ENCODE measurements around the gene ZBTB7C. TPM values are rescaled to one million over a fixed set of nuclear protein-coding genes. Genes with fewer than 3 reads are reported as not detected.

Gene ZBTB7C
- polyA plus RNA-seq, 1 donor (not counting 4 experiments of a cell fraction or from before 2014, with no cell fraction given), result 0.58 TPM

DNA sequence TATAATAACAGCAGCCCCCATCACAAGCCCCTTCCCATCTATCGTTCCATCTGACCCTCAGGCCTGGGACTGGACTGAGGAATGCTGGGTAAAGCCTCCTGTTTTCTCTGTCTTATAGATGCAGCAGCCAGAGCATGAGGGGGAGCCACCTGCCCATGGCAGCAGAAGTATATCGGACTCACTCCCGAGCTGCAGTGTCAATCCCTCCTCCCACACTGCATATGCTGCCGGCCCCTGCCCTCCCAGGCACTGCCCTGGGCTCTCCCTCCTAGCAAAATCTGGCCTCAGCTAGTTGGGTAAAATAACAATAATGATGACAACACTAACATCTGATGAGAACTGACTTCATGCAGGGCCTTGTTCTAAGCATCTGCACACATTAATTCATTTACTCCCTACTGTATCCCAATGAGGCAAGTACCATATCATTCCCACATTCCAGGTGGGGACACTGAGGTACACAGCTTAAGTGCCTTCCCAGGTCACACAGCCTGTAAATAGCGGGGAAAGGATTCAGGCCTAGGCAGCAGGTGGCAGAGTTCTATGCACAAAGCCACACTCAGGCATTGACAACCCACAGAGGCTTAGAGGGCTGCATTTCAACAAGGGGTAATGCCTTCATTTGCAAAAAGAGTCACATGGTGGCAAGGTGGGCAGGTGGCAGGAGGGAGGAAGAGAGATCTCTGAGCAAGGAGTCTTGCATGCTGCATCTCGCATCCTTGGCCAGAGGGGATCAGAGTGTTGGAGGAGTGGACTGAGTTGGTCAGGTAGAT, 190.0 kb downstream of the ZBTB7C start:
- no peak overlapping the region for H3K4me3 ChIP-seq (ENCODE audit: control insufficient read depth in 2 of 3, extremely low read depth in 1 of 3, insufficient read depth in 2 of 3, low read depth in 1 of 3, low read length in 3 of 3)
- H3K4me1 ChIP-seq (ENCODE audit: control insufficient read depth, extremely low read depth, insufficient read depth, low read length), result no peaks in the 10 kb centered on the region
- H3K9ac ChIP-seq (ENCODE audit: control insufficient read depth, extremely low read depth, insufficient read depth, low read length), result no peak overlapping the region
- DNase-seq (ENCODE audit: low read depth, low spot score) (no peak), FAIRE-seq (no peak)
- no peaks in the 10 kb centered on the region for H4K20me1 ChIP-seq (ENCODE audit: control insufficient read depth, extremely low read depth, insufficient read depth, low read length)
- no peaks in the 10 kb centered on the region for H3K36me3 ChIP-seq (ENCODE audit: control insufficient read depth in 2 of 2, extremely low read depth in 1 of 2, insufficient read depth in 2 of 2, low read length in 2 of 2)
- H3K27ac ChIP-seq (ENCODE audit: control insufficient read depth, insufficient read depth, low read length), result no peak overlapping the region
- H3K79me2 ChIP-seq (ENCODE audit: control insufficient read depth, insufficient read depth, low read length), result no peaks in the 10 kb centered on the region
- H3K9me3 ChIP-seq (ENCODE audit: control insufficient read depth, low read depth, low read length), result no peaks in the 10 kb centered on the region
- TF ChIP-seq, protein P1, sequence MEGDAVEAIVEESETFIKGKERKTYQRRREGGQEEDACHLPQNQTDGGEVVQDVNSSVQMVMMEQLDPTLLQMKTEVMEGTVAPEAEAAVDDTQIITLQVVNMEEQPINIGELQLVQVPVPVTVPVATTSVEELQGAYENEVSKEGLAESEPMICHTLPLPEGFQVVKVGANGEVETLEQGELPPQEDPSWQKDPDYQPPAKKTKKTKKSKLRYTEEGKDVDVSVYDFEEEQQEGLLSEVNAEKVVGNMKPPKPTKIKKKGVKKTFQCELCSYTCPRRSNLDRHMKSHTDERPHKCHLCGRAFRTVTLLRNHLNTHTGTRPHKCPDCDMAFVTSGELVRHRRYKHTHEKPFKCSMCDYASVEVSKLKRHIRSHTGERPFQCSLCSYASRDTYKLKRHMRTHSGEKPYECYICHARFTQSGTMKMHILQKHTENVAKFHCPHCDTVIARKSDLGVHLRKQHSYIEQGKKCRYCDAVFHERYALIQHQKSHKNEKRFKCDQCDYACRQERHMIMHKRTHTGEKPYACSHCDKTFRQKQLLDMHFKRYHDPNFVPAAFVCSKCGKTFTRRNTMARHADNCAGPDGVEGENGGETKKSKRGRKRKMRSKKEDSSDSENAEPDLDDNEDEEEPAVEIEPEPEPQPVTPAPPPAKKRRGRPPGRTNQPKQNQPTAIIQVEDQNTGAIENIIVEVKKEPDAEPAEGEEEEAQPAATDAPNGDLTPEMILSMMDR (optimal IDR thresholded peaks at IDR 0.05 in 1 of 3, IDR thresholded peaks at IDR 0.05 in 1 of 3, conservative IDR thresholded peaks at IDR 0.05 in 1 of 3; ENCODE audit: extremely low read depth in 1 of 3, insufficient read depth in 2 of 3, low read length in 3 of 3), result peak in 1 of 3 experiments; percentile 12
- TF ChIP-seq EZH2 (IDR thresholded peaks at IDR 0.05; ENCODE audit: low read length), result no peak
- H3K4me2 ChIP-seq (ENCODE audit: control insufficient read depth, extremely low read depth, insufficient read depth, low read depth, low read length), result no peak overlapping the region
- dilution Hi-C loops (cut with MboI; ENCODE audit: extremely low pct_ligation_motif_present, low sequenced_read_pairs), result no loop called here
- no peak overlapping the region for H2AFZ ChIP-seq (ENCODE audit: control insufficient read depth, low read length)
- peaks cover 2% of the 10 kb centered on the region for H3K27me3 ChIP-seq (ENCODE audit: control insufficient read depth, extremely low read depth, insufficient read depth, low read length)
- no peaks in the 10 kb centered on the region for H3K9me1 ChIP-seq (ENCODE audit: control insufficient read depth, extremely low read depth, insufficient read depth, low read length)

DNA sequence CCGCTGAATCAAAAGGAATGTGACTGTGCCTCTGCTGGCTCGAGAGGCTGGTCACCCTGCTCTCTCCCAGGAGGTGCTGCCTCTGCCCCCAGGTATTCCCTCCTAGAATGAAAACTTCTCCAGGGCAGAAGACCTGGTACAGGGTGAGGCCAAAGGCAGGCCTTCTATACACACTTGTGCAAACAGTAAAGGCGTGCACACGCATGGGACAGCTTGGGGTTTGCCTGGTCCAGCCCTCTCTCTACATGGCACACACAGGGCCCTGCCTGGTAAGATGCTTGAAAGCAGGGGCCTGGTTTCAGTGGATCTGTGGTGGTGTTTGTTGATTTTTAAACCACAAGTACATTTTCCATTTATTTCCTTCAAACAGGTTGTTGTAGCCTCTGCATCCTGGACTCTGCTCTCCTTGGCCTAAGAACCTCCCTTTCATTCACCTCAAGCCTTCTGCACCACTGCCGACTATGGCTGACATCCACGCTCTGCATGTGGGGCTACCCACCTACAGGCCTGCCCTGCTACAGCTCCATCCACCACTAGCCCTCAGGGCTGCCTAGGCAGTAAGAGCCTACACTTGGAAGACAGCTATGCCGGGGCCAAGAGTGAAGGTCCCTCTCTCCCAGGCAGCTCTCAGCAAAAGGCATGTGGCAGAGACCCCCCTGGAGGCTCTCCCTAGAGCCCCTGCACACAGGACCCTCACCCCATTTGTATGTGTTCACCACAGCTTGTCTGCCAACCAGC, 190.7 kb downstream of the ZBTB7C start:
- no peak overlapping the region for H3K4me2 ChIP-seq (ENCODE audit: control insufficient read depth, extremely low read depth, insufficient read depth, low read depth, low read length)
- H3K4me1 ChIP-seq (ENCODE audit: control insufficient read depth, extremely low read depth, insufficient read depth, low read length), result no peaks in the 10 kb centered on the region
- H3K9me3 ChIP-seq (ENCODE audit: control insufficient read depth, low read depth, low read length), result no peaks in the 10 kb centered on the region
- no peak overlapping the region for H3K9ac ChIP-seq (ENCODE audit: control insufficient read depth, extremely low read depth, insufficient read depth, low read length)
- H3K36me3 ChIP-seq (ENCODE audit: control insufficient read depth in 2 of 2, extremely low read depth in 1 of 2, insufficient read depth in 2 of 2, low read length in 2 of 2), result no peaks in the 10 kb centered on the region
- TF ChIP-seq, protein P1 (optimal IDR thresholded peaks at IDR 0.05 in 1 of 3, IDR thresholded peaks at IDR 0.05 in 1 of 3, conservative IDR thresholded peaks at IDR 0.05 in 1 of 3; ENCODE audit: extremely low read depth in 1 of 3, insufficient read depth in 2 of 3, low read length in 3 of 3), result no peak
- no peak for TF ChIP-seq EZH2 (IDR thresholded peaks at IDR 0.05; ENCODE audit: low read length)
- H3K27me3 ChIP-seq (ENCODE audit: control insufficient read depth, extremely low read depth, insufficient read depth, low read length), result peaks cover 2% of the 10 kb centered on the region
- H2AFZ ChIP-seq (ENCODE audit: control insufficient read depth, low read length), result no peak overlapping the region
- no peak overlapping the region for H3K27ac ChIP-seq (ENCODE audit: control insufficient read depth, insufficient read depth, low read length)
- H4K20me1 ChIP-seq (ENCODE audit: control insufficient read depth, extremely low read depth, insufficient read depth, low read length), result no peaks in the 10 kb centered on the region
- DNase-seq (ENCODE audit: low read depth, low spot score), result no peak
- H3K4me3 ChIP-seq (ENCODE audit: control insufficient read depth in 2 of 3, extremely low read depth in 1 of 3, insufficient read depth in 2 of 3, low read depth in 1 of 3, low read length in 3 of 3), result no peak overlapping the region
- no peaks in the 10 kb centered on the region for H3K79me2 ChIP-seq (ENCODE audit: control insufficient read depth, insufficient read depth, low read length)
- FAIRE-seq, result no peak
- dilution Hi-C loops (cut with MboI; ENCODE audit: extremely low pct_ligation_motif_present, low sequenced_read_pairs), result no loop called here
- no peaks in the 10 kb centered on the region for H3K9me1 ChIP-seq (ENCODE audit: control insufficient read depth, extremely low read depth, insufficient read depth, low read length)
